ENCODE measurements around the gene PDP2.

DNA sequence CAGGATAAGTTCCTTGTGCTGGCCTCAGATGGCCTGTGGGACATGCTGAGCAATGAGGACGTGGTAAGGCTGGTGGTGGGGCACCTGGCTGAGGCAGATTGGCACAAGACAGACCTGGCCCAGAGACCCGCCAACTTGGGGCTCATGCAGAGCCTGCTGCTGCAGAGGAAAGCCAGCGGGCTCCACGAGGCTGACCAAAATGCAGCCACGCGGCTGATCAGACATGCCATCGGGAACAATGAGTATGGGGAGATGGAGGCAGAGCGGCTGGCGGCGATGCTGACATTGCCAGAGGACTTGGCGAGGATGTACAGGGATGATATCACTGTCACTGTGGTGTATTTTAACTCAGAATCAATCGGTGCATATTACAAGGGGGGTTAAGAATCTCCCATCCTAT is 5.2 kb downstream of the PDP2 start:
- no peak for TF ChIP-seq ZNF70 (CRISPR knock-in tag; IDR thresholded peaks at IDR 0.05)
- TF ChIP-seq ARNTL (CRISPR knock-in tag; IDR thresholded peaks at IDR 0.05; ENCODE audit: borderline replicate concordance, low read depth) = no peak
- TF ChIP-seq GLIS3 (CRISPR knock-in tag; IDR thresholded peaks at IDR 0.05) = no peak
- TF ChIP-seq OSR1 (CRISPR knock-in tag; IDR thresholded peaks at IDR 0.05) = no peak
- no peak for TF ChIP-seq ZFP3 (CRISPR knock-in tag; IDR thresholded peaks at IDR 0.05)
- no peak for TF ChIP-seq PPARA (CRISPR knock-in tag; IDR thresholded peaks at IDR 0.05; ENCODE audit: borderline replicate concordance)
- TF ChIP-seq, protein P1, sequence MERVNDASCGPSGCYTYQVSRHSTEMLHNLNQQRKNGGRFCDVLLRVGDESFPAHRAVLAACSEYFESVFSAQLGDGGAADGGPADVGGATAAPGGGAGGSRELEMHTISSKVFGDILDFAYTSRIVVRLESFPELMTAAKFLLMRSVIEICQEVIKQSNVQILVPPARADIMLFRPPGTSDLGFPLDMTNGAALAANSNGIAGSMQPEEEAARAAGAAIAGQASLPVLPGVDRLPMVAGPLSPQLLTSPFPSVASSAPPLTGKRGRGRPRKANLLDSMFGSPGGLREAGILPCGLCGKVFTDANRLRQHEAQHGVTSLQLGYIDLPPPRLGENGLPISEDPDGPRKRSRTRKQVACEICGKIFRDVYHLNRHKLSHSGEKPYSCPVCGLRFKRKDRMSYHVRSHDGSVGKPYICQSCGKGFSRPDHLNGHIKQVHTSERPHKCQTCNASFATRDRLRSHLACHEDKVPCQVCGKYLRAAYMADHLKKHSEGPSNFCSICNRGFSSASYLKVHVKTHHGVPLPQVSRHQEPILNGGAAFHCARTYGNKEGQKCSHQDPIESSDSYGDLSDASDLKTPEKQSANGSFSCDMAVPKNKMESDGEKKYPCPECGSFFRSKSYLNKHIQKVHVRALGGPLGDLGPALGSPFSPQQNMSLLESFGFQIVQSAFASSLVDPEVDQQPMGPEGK (CRISPR knock-in tag; IDR thresholded peaks at IDR 0.05; ENCODE audit: borderline replicate concordance) = no peak
- no peak for TF ChIP-seq ZNF8 (CRISPR knock-in tag; IDR thresholded peaks at IDR 0.05)
- TF ChIP-seq, protein P2, sequence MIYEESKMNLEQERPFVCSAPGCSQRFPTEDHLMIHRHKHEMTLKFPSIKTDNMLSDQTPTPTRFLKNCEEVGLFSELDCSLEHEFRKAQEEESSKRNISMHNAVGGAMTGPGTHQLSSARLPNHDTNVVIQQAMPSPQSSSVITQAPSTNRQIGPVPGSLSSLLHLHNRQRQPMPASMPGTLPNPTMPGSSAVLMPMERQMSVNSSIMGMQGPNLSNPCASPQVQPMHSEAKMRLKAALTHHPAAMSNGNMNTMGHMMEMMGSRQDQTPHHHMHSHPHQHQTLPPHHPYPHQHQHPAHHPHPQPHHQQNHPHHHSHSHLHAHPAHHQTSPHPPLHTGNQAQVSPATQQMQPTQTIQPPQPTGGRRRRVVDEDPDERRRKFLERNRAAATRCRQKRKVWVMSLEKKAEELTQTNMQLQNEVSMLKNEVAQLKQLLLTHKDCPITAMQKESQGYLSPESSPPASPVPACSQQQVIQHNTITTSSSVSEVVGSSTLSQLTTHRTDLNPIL (CRISPR knock-in tag; IDR thresholded peaks at IDR 0.05; ENCODE audit: low read depth) = no peak
- TF ChIP-seq ESRRG (CRISPR knock-in tag; IDR thresholded peaks at IDR 0.05) = no peak
- TF ChIP-seq, protein P3, sequence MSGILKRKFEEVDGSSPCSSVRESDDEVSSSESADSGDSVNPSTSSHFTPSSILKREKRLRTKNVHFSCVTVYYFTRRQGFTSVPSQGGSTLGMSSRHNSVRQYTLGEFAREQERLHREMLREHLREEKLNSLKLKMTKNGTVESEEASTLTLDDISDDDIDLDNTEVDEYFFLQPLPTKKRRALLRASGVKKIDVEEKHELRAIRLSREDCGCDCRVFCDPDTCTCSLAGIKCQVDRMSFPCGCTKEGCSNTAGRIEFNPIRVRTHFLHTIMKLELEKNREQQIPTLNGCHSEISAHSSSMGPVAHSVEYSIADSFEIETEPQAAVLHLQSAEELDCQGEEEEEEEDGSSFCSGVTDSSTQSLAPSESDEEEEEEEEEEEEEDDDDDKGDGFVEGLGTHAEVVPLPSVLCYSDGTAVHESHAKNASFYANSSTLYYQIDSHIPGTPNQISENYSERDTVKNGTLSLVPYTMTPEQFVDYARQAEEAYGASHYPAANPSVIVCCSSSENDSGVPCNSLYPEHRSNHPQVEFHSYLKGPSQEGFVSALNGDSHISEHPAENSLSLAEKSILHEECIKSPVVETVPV (CRISPR knock-in tag; IDR thresholded peaks at IDR 0.05) = no peak
- TF ChIP-seq TCF4 (CRISPR knock-in tag; IDR thresholded peaks at IDR 0.05; ENCODE audit: borderline replicate concordance) = no peak
- no peak for TF ChIP-seq SNAI2 (CRISPR knock-in tag; IDR thresholded peaks at IDR 0.05)
- no peak for TF ChIP-seq ZNF565 (CRISPR knock-in tag; conservative IDR thresholded peaks at IDR 0.05; ENCODE audit: low read depth)

Data from SK-N-SH treated with all-trans-retinoic acid at 6 μM for 48 hours (cell line).